ENCODE data around the gene CACNA2D1.

Gene CACNA2D1

GRCh38 chr7:82331234-82331633 is 112.3 kb downstream of the CACNA2D1 start:
- no peak for DNase-seq

- no peak for DNase-seq
Observed at GRCh38 chr7:82330706-82331215, 112.8 kb downstream of the CACNA2D1 start.

DNA sequence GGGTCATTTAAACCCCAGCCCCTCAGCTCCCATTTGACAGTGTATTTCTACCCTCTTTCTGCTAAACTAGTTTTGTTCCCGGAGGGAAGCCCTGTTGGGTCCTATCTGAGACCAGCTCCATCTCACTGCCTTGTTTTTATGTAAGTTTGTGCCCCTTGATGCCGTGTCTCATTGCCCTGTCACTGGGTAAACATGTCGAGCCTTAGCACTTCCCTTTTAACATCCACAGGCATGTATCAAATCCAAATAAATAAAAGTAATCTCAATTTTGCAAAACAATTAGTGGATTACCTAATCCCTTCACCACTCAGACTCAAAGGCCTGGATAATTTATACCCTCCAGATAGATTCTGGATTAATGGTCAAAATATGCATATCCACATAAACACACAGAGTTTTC is 115.7 kb downstream of the CACNA2D1 start:
- no peak for DNase-seq

DNA sequence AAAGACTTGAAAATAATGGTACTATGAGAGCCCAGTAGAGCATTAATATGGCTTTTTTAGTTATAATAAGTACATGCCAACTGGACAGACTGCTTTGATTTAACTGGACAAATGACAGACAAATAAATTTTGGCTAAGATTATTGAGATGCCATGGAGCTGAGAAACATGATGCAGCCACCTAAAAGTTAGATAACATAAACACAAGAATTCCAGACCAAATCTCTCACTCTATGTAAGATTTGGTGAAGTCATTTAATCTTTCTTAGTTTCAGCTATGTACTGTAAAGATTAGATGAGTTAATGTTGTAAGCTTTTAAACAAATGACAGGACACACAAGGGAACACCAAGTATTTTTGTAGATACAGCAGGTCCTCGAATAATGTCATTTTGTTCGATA is 118.2 kb downstream of the CACNA2D1 start:
- DNase-seq, result no peak

GRCh38 chr7:82323806-82324205 is 119.8 kb downstream of the CACNA2D1 start:
- DNase-seq, result no peak

DNA sequence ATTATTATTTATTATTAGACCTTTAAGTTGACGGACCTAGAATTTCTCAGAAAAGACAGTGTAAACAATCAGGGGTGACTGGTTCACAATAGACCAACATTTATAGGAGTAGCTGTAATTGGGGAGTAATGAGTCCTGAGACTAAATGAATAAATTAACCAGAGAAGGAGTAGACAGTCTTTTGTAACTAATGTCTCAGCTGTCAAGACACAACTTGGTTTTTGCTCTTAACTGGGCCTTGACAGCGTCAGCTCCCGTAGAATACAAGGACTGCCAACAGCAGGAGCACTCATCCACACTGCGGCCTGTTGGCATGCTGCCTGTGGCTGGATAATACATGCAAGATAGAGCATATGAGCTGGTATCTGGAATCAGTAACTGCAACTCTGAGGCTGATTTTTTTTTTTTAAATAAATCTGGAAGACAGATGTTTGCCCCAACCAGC is 123.9 kb downstream of the CACNA2D1 start:
- no peak for DNase-seq

GRCh38 chr7:82318786-82319185 is 124.8 kb downstream of the CACNA2D1 start:
- no peak for DNase-seq

DNA sequence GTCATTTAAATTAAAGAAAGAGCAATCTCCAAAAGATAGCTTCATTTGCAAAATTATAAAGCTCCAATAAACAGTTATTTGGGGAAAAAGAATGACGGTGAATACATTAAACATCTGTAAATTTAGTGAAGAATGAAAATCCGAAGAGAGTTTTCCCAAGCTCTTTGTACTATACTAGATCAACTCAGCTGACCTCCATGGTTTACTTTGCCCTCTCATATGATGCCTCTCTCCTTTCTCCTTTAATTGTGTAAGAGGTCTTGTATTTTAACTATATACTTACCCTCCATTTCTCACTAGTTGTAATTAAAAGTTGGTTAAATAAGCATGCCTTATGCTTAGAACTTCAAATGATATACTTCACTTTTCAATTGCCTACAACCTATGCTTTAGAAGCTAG is 125.8 kb downstream of the CACNA2D1 start:
- DNase-seq, result no peak

DNA sequence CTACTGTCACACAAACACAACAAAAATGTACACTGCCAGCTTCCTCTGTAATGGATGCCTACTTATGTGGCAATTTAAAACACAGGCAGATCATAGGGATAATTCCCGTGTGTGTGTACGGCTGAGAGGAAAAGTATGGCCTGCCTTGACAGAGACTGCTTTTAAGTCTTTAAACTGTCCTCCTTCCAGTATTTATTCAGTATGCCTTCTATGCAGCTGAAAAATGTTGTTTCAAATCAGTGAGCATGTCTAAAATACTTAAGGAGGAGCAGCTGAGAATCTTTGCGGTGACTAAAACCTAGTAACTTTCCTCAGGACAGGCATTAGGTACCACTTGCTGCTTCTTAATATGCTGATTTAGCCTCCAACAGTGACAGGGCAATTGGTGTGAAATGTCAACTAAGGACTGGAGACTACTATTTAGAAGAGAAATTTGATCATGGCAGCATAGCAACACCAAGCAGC is 126.3 kb downstream of the CACNA2D1 start:
- DNase-seq, result no peak

- no peak for DNase-seq
Observed at GRCh38 chr7:82313269-82313668, 130.3 kb downstream of the CACNA2D1 start.

- DNase-seq, result no peak
Observed at GRCh38 chr7:82312646-82313045, 130.9 kb downstream of the CACNA2D1 start.

DNA sequence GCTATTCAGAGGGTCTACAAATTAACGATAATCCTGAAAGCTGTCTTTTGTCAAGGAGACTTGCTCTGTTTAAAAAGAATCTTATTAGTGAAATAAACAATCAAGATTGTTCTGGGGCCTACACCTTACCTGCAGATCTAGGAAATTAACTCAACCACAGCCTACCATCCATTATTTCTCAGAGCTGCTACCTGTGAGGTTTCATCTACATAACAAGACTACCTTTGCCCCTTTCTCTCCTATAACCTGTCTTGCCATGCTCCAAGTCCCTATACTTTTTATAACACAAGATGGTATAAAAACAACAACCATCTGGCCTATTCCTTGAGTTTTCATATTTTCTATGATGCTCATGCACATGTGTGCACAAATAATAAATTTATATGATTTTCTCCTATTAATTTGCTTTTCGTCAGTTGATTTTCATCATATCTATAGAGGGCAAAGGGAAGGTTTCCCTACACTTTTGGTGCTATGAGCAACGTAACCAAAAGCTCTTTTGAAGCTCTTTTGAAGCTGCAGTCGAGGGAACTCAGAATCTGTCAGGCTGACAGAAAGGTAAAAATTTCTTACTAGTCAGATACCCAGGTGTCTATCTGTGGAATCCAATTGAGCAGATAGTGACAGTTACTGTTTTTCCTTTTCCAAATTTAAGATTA is 138.1 kb downstream of the CACNA2D1 start:
- DNase-seq, result no peak

GRCh38 chr7:82294865-82295264 is 148.7 kb downstream of the CACNA2D1 start:
- no peak for DNase-seq

DNA sequence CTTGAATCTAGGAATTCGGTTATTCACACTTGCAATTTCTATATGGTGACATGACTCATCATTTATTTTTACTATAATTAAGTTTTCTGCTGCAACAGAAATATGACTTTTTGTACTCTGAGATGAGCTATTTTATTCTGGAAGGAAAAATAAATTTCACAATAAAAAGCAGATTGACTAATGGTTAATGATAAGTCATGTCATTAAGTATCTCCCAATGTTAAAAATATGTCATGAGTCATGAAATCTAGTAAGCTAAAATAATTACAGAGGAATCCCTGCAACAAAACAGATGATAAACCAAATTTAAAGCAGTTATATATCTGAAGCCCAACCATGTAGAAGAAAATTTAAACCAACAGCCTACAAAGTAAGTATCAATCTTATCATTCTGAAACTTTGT is 149.2 kb downstream of the CACNA2D1 start:
- DNase-seq, result no peak

DNA sequence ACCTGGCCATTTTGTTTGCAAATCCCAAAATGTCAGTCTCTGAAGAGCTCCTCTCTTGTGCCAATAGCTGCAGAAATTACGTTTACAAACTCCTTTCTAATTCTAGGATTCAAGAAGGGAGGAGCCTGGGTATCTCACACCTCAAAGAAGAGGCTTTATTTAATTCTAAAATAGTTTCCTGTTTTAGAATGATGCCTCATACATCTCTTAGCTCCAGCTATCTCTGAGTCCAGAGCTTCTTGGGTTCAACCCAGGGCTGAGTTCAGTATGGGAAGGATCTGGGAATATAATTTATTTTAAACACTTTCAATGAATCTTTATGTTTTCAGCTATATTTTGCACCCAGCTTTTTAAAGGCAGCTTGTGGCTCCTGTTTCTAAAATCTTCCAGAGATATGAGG is 150.1 kb downstream of the CACNA2D1 start:
- no peak for DNase-seq

- DNase-seq, result no peak
Observed at GRCh38 chr7:82291931-82292330, 151.6 kb downstream of the CACNA2D1 start.

DNA sequence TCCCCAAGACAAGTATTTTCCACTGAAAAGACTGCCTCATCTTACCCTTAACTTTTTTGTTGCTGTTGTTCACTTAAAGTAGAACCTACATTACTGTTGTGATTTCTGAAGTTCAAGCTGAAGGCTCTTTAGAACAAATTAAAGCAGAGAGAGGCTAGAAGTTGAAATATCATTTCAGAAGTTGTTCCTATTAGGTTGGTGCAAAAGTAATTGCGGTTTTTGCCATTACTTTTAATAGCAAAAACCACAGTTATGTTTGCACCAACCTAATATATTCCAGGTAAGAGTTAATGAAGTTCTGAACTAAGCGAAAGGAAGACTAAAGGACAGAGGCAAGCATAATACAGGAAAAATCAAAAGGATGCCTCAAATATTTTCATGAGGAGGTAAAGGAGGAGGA is 153.7 kb downstream of the CACNA2D1 start:
- no peak for DNase-seq

GRCh38 chr7:82289152-82289535 is 154.4 kb downstream of the CACNA2D1 start:
- no peak for DNase-seq

- no peak for DNase-seq
Observed at GRCh38 chr7:82286798-82287140, 156.8 kb downstream of the CACNA2D1 start.

DNA sequence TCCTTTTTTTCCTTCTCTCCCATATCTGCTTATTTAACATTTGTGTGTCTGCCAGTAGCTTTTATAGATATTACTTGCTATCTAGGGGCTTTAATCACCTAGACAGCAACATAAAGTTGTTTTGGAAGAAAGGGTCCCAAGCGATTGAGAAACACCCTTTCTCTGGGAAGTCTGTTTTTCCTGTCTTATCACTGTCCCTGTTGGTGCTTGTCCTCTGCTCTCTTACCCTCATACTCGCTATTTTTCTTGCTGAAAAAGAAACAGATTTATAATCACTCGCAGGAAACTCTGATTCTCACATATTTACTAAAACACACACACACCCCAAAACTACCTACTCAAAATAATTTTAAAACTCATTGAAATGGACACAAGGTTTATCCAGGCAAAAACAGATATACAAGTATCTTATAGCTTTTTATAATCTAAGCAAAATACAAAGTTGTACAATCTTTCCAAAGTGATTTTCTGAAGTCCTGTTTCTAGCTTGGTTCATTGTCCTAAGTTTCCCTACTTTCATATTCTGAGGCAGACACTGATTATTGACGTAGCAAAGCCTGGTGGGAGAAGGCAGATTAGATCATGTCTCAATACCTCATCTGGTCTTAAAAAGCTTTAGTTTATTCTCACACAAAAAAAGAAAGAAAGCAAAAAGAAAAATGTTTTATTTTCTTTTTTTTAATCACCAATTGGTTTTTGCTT is 157.3 kb downstream of the CACNA2D1 start:
- no peak for DNase-seq

GRCh38 chr7:82284936-82285519 is 158.5 kb downstream of the CACNA2D1 start:
- no peak for DNase-seq

- no peak for DNase-seq
Observed at GRCh38 chr7:82275342-82275741, 168.2 kb downstream of the CACNA2D1 start.

DNA sequence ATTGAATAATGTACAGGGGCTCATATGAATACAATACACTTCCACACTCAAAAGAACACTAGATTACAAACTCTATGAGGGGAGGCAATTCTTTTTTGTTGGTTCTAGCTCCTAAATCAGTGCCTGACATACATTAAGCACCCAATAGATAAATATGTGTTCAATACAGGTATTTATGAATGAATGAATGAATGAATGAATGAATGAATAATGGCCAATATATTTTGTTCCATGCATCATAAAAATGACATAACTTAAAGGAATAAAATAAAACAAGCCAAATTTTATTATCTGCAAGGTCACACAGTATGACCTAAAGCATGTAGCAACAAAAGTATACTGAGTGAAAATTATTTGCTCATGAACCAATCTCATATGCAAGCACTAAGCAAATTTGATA is 168.9 kb downstream of the CACNA2D1 start:
- no peak for DNase-seq

- DNase-seq, result no peak
Observed at GRCh38 chr7:82273886-82274285, 169.7 kb downstream of the CACNA2D1 start.

All from stimulated activated CD4-positive, alpha-beta T cell treated with anti-CD3 and anti-CD28 coated beads, Interleukin-4, amount 100 ng/mL, for 24 hours (primary cell).